GM12873 (cell line): ENCODE results near the gene CDC42BPG.

Experiments used
- TF ChIP-seq, protein P1 (sequence below): IDR thresholded peaks from 2 replicates; pipeline ENCODE4 v1.5.1; 2012; ENCODE audit warnings: low read depth, mild to moderate bottlenecking, moderate library complexity, low read length, control low read depth; ENCODE audit not compliant: insufficient read depth; ENCODE audit errors: missing control alignments

CDC42BPG gene

GRCh38 chr11:64801158-64801464 lies 43.3 kb downstream of the CDC42BPG start:
- TF ChIP-seq, protein P1, sequence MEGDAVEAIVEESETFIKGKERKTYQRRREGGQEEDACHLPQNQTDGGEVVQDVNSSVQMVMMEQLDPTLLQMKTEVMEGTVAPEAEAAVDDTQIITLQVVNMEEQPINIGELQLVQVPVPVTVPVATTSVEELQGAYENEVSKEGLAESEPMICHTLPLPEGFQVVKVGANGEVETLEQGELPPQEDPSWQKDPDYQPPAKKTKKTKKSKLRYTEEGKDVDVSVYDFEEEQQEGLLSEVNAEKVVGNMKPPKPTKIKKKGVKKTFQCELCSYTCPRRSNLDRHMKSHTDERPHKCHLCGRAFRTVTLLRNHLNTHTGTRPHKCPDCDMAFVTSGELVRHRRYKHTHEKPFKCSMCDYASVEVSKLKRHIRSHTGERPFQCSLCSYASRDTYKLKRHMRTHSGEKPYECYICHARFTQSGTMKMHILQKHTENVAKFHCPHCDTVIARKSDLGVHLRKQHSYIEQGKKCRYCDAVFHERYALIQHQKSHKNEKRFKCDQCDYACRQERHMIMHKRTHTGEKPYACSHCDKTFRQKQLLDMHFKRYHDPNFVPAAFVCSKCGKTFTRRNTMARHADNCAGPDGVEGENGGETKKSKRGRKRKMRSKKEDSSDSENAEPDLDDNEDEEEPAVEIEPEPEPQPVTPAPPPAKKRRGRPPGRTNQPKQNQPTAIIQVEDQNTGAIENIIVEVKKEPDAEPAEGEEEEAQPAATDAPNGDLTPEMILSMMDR, result no peak

DNA sequence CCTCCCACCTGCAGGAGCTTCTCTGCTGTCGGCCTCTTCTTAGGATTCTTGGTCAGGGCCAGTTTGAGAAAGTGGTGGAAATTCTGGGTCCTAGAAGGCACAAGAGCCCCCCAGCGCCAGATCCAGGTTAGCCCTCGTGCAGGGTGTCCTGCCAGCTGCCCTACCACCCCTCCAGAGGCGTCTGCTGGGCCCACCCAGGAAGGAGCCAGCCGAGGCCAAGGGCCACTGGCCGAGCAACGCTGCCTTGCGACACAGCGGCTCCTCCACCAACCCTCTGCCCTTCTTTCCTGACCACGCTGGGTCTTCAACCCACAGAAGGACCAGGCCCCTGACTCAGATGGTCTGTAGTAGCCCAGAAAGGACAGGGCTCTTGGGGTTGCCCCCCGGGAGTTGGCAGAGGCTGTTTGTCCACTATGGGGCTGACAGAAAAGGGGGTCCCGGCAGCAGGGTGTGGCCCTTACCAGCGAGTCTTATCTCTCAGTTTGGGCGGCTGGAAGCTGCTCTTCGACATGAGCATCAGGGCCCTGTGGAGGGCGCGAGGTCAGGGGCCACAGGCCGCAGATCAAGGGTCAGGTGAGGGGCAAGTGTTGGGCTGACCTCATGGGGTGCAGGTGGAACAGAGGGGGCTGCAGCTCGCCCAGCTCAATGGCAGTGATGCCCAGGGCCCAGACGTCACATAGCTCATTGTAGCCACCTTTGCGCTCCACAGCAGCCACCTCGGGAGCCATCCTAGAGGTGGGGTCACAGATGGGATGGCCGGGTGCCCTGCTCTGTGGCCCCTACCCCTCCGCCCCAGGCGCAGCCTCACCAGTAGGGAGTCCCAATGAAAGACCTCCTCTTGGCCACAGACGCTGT lies 43.9 kb downstream of the CDC42BPG start:
- TF ChIP-seq, protein P1, result no peak

DNA sequence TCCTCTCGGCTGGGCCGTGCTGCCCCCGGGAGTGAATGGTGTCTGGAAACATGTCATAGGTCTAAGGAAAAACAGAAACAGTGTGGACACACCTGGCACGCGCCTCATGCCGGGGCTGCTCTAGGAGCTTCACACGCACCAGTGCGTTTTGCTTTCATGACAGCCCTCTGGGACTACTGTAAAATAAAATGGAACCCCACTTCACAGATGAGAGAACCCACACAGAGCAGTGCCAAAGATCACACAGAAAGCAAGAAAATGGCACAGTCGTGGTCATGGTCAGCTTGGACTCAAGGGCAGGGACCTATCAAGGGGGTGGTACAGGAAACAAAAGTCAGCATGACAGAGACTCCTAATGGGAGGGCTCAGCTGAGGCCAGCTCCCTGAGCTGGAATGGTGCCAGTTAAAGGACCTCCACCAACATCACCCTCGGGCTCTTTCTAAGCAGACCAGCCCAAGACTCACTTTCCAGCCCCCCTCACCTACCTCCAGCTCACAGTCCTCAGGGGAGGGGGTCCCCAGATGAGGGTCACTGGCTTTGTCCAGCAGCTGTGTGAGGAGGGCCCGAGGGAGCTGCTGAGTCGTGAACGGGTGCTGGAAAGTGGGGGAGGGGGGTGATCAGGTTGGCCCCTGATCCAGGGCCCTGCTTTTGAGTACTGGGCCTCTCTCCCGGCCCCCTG lies 44.7 kb downstream of the CDC42BPG start:
- TF ChIP-seq, protein P1, result no peak

DNA sequence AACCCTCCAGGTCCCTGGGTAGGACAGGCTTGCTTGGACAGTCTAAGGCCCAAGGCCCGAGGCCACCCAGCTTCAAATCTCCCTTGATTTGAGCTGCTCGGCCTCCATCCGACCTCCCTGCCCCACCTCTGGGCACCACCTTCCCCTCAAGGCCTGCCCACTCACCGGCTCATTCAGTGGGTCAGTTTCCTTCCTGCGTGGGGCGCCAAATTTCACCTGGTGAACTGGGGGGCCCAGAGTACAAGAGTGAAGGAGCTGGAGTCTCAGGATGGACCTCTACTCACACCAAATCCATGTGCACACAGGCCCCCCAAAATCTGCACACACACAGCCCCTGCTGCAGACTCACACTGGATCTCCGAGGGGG lies 45.2 kb downstream of the CDC42BPG start:
- TF ChIP-seq, protein P1, result no peak

- TF ChIP-seq, protein P1, result no peak
These were observed 47.5 kb downstream of the CDC42BPG start for GRCh38 chr11:64796757-64797541.

DNA sequence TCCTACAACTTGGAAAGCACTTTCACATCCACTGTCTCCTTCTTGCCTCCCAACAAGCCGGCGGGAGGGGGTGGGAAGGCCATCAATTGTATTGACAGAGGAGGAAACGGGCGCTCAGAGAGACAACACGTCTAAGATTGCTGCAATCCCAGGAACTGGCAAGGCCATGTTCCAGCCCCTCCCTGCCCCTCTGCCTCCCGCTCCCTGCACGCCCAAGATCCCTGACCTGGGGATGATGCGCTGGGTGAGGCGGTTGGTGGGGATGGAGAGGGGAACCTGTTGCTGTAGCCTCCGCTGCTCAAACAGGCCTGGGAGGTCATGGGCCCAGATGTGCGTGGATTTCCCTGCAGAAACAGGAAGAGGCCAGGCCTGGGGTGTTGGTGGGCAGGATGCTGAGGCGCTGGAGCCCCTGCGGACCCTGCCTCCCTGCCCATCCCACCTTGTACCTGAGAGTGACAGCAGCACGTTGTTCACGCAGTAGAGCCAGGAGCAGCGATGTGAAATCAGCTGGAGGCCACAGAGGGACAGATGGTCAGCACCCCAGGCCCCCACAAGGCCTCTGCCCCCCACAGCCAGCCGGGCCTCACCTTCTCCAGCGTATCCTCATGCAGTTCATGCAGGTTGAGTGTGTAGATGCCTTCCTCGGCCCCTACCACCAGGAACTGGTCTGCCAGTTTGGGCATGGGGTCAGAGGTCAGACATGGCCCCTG lies 48.3 kb downstream of the CDC42BPG start:
- TF ChIP-seq, protein P1, result no peak
